ENCODE data around the gene B3GALNT2. TPM values are rescaled to one million over a fixed set of nuclear protein-coding genes. Genes with fewer than 3 reads are reported as not detected.

B3GALNT2 gene
- polyA plus RNA-seq, 3 donors = 8.9 to 11.8 (median 10.4) TPM

- no peak overlapping the region for H3K4me2 ChIP-seq (replicated peaks; ENCODE audit: extremely low read depth, low read length, poor library complexity, severe bottlenecking)
- peak overlapping the region in 1 of 2 donors; percentile 45 for H3K27ac ChIP-seq (ENCODE audit: low read depth in 1 of 2, low read length in 2 of 2)
- no peaks in the 10 kb centered on the region for H3K79me2 ChIP-seq (ENCODE audit: insufficient read depth, low read length)
- peaks cover 71 to 96% of the 10 kb centered on the region in 2 donors for H3K36me3 Mint-ChIP-seq
- 71% methylated on average over 7 of the region's 9 CpGs for WGBS (ENCODE audit: insufficient coverage)
- no peak for TF ChIP-seq CTCF (IDR thresholded peaks at IDR 0.05)
- peaks cover 0 to 1% (median 0%) of the 10 kb centered on the region in 3 donors for H3K27me3 Mint-ChIP-seq (ENCODE audit: low read depth in 3 of 3)
- DNase-seq = no peak
- no peak overlapping the region for H2AFZ ChIP-seq (ENCODE audit: insufficient read depth, low read depth, low read length, poor library complexity, severe bottlenecking)
- no peaks in the 10 kb centered on the region for H4K20me1 ChIP-seq (ENCODE audit: insufficient read depth, low read length)
- no peaks in the 10 kb centered on the region for H3K9me3 ChIP-seq (replicated peaks in 1 of 2; ENCODE audit: control insufficient read depth in 1 of 2, insufficient read depth in 1 of 2, low read length in 2 of 2)
- no peak overlapping the region for H3K9ac ChIP-seq (ENCODE audit: insufficient read depth, low read length, poor library complexity, severe bottlenecking)
- no peaks in the 10 kb centered on the region for H3K4me1 ChIP-seq (ENCODE audit: control insufficient read depth in 1 of 2, insufficient read depth in 2 of 2, low read length in 2 of 2)
- H3K9me3 Mint-ChIP-seq = peaks cover 0 to 3% (median 0%) of the 10 kb centered on the region in 7 donors
- no peak overlapping the region for H3K4me3 Mint-ChIP-seq
- peaks cover 6% of the 10 kb centered on the region for H3K4me1 Mint-ChIP-seq
- peak overlapping the region in 3 of 7 donors; percentile 6 to 36 (median 19) for H3K27ac Mint-ChIP-seq
- no peaks in the 10 kb centered on the region for H3K27me3 ChIP-seq (ENCODE audit: control insufficient read depth in 2 of 2, insufficient read depth in 2 of 2, low read length in 2 of 2)
- H3K4me3 ChIP-seq (replicated peaks in 1 of 3; ENCODE audit: low read depth in 2 of 3, low read length in 3 of 3) = no peak overlapping the region
- peaks cover 69 to 87% of the 10 kb centered on the region in 2 donors for H3K36me3 ChIP-seq (replicated peaks in 1 of 2; ENCODE audit: control insufficient read depth in 1 of 2, insufficient read depth in 2 of 2, low read length in 2 of 2)
- intact Hi-C loops (cut with micrococcal nuclease) = no loop called here
Observed at GRCh38 chr1:235442788-235443429, 61.3 kb downstream of the B3GALNT2 start.

GRCh38 chr1:235441159-235441685 is 63.0 kb downstream of the B3GALNT2 start:
- Histone ChIP-seq H3K4me3 (replicated peaks in 1 of 3; ENCODE audit: low read depth in 2 of 3, low read length in 3 of 3) (no peak overlapping the region), H2AFZ (ENCODE audit: insufficient read depth, low read depth, low read length, poor library complexity, severe bottlenecking) (no peak overlapping the region), H4K20me1 (ENCODE audit: insufficient read depth, low read length) (no peaks in the 10 kb centered on the region), H3K27ac (ENCODE audit: low read depth in 1 of 2, low read length in 2 of 2) (no peak overlapping the region), H3K9ac (ENCODE audit: insufficient read depth, low read length, poor library complexity, severe bottlenecking) (no peak overlapping the region), H3K4me2 (replicated peaks; ENCODE audit: extremely low read depth, low read length, poor library complexity, severe bottlenecking) (no peak overlapping the region), H3K4me1 (ENCODE audit: control insufficient read depth in 1 of 2, insufficient read depth in 2 of 2, low read length in 2 of 2) (no peaks in the 10 kb centered on the region), H3K27me3 (ENCODE audit: control insufficient read depth in 2 of 2, insufficient read depth in 2 of 2, low read length in 2 of 2) (no peaks in the 10 kb centered on the region), H3K36me3 (replicated peaks in 1 of 2; ENCODE audit: control insufficient read depth in 1 of 2, insufficient read depth in 2 of 2, low read length in 2 of 2) (peaks cover 74 to 87% of the 10 kb centered on the region in 2 donors), H3K9me3 (replicated peaks in 1 of 2; ENCODE audit: control insufficient read depth in 1 of 2, insufficient read depth in 1 of 2, low read length in 2 of 2) (no peaks in the 10 kb centered on the region), H3K79me2 (ENCODE audit: insufficient read depth, low read length) (no peaks in the 10 kb centered on the region)
- Mint-ChIP-seq H3K36me3 (peaks cover 71 to 96% of the 10 kb centered on the region in 2 donors), H3K27me3 (ENCODE audit: low read depth in 3 of 3) (peaks cover 0 to 1% (median 0%) of the 10 kb centered on the region in 3 donors), H3K4me1 (peaks cover 6% of the 10 kb centered on the region), H3K4me3 (no peak overlapping the region), H3K9me3 (peaks cover 0 to 3% (median 0%) of the 10 kb centered on the region in 7 donors), H3K27ac (peak overlapping the region in 2 of 7 donors; percentile 21 to 43)
- DNase-seq = no peak
- no peak for TF ChIP-seq CTCF (IDR thresholded peaks at IDR 0.05)
- intact Hi-C loops (cut with micrococcal nuclease) = no loop called here
- WGBS (ENCODE audit: insufficient coverage) = 100% methylated on average over 3 of the region's 6 CpGs

All from CD14-positive monocyte (primary cell).